GM10248 (cell line): ENCODE results near the gene GUCY1A1.

Experiments used
- CTCF ChIA-PET: fragments of 300-600 bp; sonication (Branson Sonifier 250); formaldehyde crosslinking; extraction: SDS; loops from one replicate; lab custom pipeline; 2021; ENCODE audit warnings: antibody characterized with exemption; lab: Yijun Ruan, JAX
- POLR2A ChIA-PET: fragments of 350-650 bp; sonication (Branson Sonifier 250); formaldehyde crosslinking; extraction: SDS; loops from one replicate; lab custom pipeline; 2020; ENCODE audit warnings: antibody characterized with exemption; lab: Yijun Ruan, JAX
- DNase-seq: peaks from one replicate; pipeline ENCODE4 v3.0.0; 2012; ENCODE audit errors: extremely low spot score
- TF ChIP-seq, protein P1 (sequence below): IDR thresholded peaks from 2 replicates; pipeline ENCODE4 v1.5.1; 2012; ENCODE audit warnings: mild to moderate bottlenecking, low read depth; ENCODE audit errors: extremely low read depth, missing control alignments, control extremely low read depth

GUCY1A1 gene

DNA sequence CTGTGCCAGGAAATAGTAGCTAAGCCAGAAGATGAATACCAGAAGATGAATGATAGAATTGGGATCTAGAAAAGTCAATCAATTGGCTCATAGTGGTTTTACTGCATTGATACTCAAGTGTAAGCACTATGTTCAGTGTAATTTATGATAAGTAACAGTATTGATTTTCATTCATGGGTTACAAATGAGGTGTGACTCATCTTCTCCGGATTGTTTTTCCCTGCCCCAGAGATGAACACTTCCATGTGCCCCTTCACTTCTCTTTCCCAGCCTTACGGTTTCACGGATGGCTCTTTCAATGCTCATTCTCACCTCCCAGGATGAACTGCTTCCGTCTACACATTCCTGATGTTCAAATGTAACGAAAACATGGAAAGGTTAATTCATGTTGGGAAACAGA, 82.4 kb downstream of the GUCY1A1 start:
- POLR2A ChIA-PET = no interaction called here
- CTCF ChIA-PET = no interaction called here
- DNase-seq = no peak
- TF ChIP-seq, protein P1, sequence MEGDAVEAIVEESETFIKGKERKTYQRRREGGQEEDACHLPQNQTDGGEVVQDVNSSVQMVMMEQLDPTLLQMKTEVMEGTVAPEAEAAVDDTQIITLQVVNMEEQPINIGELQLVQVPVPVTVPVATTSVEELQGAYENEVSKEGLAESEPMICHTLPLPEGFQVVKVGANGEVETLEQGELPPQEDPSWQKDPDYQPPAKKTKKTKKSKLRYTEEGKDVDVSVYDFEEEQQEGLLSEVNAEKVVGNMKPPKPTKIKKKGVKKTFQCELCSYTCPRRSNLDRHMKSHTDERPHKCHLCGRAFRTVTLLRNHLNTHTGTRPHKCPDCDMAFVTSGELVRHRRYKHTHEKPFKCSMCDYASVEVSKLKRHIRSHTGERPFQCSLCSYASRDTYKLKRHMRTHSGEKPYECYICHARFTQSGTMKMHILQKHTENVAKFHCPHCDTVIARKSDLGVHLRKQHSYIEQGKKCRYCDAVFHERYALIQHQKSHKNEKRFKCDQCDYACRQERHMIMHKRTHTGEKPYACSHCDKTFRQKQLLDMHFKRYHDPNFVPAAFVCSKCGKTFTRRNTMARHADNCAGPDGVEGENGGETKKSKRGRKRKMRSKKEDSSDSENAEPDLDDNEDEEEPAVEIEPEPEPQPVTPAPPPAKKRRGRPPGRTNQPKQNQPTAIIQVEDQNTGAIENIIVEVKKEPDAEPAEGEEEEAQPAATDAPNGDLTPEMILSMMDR = no peak

DNA sequence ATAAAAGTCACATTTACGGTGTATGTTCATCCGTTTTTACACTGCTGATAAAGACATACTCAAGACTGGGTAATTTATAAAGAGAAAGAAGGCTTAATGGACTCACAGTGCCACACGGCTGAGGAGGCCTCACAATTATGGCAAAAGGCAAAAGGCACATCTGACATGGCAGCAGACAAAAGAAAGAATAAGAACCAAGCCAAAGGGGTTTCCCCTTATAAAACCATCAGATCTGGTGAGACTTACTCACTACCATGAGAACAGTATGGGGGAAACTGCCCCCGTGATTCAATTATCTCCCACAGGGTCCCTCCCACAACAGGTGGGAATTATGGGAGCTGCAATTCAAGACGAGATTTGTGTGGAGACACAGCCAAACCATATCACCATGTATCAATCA, 84.9 kb downstream of the GUCY1A1 start:
- ChIA-PET CTCF (no interaction called here), POLR2A (no interaction called here)
- no peak for DNase-seq
- TF ChIP-seq, protein P1 = no peak

DNA sequence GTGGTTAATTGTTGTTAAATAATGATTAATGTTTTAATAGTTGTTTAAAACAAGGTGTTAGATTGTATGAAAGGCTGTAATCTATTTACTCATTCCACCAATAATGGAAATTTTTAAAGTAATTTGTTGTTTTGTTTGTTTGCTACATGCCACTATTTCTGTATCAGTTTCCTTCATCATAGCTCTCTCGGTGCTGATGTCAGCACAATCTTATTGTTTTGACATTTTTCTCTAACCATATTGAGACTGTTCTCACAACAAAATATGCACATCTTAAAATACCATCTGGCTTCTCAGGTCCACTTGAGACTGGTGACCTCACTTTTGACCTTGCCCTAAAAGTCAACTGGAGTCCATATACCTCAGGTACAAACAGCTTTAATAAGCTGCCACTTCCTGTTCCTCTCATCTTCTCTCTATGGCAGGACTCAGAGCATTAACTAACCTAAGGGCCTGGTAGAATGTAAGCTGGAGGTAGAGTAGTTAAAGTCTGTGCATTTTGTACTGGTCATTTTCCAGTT, 91.2 kb downstream of the GUCY1A1 start:
- TF ChIP-seq, protein P1 = no peak
- ChIA-PET POLR2A (no interaction called here), CTCF (interaction anchor here (1.0 to 3.3 kb wide), 7 partner anchors 9 to 314 kb away, joined by 3 to 28 read pairs (median 3); no protein-coding TSS in a partner anchor)
- DNase-seq = no peak

DNA sequence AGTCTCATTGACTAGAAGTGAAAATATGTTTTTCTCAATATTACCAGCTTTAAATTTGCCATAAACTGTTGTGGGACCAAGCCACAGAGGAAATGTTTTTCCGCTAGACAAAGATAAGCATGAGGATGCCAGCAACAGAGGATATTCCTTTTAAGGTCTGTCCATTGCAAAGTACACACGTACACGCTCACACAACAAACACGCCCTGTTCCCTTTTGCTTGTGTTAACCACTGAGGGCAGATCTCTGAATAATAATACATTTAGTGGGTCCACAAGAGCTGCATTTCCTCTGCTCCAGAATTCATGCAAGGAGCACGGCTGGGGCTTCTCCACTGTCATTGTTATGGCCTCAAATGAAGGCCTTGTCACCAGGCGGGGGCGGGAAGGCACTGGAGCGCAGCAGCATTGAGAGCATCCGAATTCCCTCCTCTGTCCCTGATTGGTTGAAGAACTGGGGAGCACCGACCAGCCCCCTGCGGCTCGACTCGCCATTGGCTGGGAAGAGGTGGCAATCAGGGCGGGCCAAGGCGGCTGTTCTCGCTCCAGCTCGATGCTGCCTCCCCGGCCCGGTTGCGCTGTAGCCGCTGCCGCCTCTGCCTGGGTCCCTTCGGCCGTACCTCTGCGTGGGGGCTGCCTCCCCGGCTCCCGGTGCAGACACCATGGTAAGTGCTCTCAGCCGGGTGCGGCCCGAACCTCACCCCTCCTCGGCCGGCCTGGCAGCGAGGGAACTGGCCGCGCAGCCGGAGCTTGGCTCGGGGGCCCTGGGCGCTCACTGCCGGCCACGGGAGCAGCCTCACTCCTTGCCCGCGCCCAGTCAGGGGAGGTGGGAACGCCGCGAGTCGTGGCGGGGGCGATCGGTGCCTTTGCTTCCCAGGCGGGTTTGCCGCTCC, 92.1 kb downstream of the GUCY1A1 start, which contains the start of gene GUCY1B1:
Gene GUCY1B1, plus strand, starts transcription at position 541 of the 891 bp plus-strand sequence. Its CDS starts 120 bp downstream, at position 661.
- ChIA-PET POLR2A (interaction anchor here (0.7 kb wide), 1 partner anchor 12 kb away, joined by 3 read pairs; no protein-coding TSS in a partner anchor), CTCF (interaction anchor here (1.0 to 3.3 kb wide), 9 partner anchors 8 to 315 kb away, joined by 3 to 28 read pairs (median 3); no protein-coding TSS in a partner anchor)
- TF ChIP-seq, protein P1 = no peak
- DNase-seq = peak; percentile 97

DNA sequence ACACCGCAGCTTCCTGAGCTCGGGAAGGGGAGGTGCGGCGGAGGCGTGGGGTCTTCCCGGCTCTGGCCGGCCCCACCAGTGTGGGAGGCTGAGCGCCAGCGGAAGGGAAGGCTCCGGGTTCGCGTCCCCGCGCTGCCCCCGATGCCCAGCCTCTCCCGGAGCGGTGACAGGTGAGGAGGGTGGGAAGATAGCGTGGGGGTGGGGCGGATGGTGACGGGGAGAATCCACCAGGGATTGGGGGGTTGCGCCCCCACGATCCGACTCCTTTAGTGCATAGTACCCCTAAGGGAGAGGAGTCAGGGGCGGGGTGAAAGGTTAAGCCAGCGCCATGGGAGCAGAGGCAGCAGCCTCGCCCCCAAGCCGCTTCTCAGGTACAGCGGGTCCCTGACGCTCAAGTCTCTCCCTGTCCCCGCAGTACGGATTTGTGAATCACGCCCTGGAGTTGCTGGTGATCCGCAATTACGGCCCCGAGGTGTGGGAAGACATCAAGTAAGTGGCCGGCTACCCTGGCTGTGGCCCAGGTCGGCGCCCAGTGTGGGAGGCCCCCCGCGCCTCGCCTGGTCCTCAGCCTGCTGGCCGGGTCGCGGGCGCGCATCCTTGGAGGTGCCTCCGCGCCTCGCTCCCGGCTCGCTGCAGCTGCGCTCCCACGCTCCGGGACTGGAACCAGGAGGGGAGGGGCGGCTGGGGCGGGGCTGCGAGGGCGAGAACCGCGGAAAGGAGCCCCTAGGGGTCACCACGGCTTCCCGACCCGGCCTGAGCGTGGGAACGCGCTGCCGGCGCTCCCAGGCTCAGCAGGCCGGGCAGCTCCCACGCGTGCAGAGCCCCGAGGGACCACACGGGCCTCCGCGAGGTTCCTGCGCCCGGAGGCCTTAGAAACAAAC, 93.0 kb downstream of the GUCY1A1 start:
- TF ChIP-seq, protein P1 = no peak
- peak; percentile 73 for DNase-seq
- POLR2A ChIA-PET = no interaction called here
- CTCF ChIA-PET = interaction anchor here (1.1 to 3.3 kb wide), 5 partner anchors 13 to 316 kb away, joined by 3 to 28 read pairs (median 4); no protein-coding TSS in a partner anchor

DNA sequence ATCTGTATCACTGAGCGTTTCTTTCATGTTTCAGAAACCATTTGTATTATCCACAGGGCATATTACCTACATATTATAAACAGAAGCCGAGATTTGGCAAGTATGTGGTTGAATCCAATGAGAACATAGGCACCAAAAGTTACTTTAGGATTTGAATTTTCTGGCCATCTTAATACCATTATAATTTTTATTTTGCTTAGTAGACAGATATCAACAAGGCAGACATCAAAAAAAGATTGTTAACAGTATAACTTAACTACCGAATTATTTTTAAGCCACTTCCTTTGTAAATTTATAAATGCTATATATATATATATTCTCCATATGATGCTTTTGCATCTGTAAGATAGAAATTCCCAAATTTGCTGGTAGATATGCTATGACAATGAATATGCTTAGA, 94.4 kb downstream of the GUCY1A1 start:
- ChIA-PET POLR2A (no interaction called here), CTCF (no interaction called here)
- TF ChIP-seq, protein P1 = no peak

More for the DNA sequence above, 94.4 kb downstream of the GUCY1A1 start:
- no peak for DNase-seq
